ENCODE data around the gene RBM34. TPM values are rescaled to one million over a fixed set of nuclear protein-coding genes. Genes with fewer than 3 reads are reported as not detected.

Gene RBM34
- total RNA-seq, 1 donor from 2014 or later = 130 TPM

DNA sequence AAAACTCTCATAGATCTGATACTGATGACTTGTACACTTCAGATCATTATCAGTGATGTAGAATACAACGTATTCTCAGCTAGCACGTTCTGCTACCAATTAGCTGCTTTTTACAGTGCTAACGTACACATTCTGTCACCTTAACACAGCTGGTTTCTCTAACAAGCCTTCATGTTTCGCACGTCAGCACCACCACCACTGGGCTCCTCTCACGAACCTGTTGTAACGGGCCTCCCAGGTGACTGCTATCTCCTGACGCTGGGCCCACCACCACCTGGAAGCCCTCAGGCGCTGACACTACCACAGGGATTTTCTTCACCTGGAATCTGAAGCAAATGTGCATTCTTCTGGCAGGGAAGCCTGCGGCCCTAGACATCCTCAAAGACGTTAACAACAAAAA, 52.2 kb downstream of the RBM34 start:
- no peak overlapping the region for H3K4me3 ChIP-seq (ENCODE audit: low read depth, low read length)
- no peaks in the 10 kb centered on the region for H3K36me3 ChIP-seq (ENCODE audit: control insufficient read depth, insufficient read depth, low read length)
- no peak for DNase-seq (ENCODE audit: low read depth)
- no peaks in the 10 kb centered on the region for H3K27me3 ChIP-seq (ENCODE audit: control insufficient read depth, insufficient read depth, low read length)
- no peak for TF ChIP-seq CTCF (IDR thresholded peaks at IDR 0.05; ENCODE audit: insufficient read depth, low read length, poor library complexity, severe bottlenecking)

GRCh38 chr1:235108185-235108593, 52.9 kb downstream of the RBM34 start:
- TF ChIP-seq CTCF (IDR thresholded peaks at IDR 0.05; ENCODE audit: insufficient read depth, low read length, poor library complexity, severe bottlenecking) = no peak
- no peak overlapping the region for H3K4me3 ChIP-seq (ENCODE audit: low read depth, low read length)
- no peaks in the 10 kb centered on the region for H3K27me3 ChIP-seq (ENCODE audit: control insufficient read depth, insufficient read depth, low read length)
- DNase-seq (ENCODE audit: low read depth) = no peak
- H3K36me3 ChIP-seq (ENCODE audit: control insufficient read depth, insufficient read depth, low read length) = no peaks in the 10 kb centered on the region

DNA sequence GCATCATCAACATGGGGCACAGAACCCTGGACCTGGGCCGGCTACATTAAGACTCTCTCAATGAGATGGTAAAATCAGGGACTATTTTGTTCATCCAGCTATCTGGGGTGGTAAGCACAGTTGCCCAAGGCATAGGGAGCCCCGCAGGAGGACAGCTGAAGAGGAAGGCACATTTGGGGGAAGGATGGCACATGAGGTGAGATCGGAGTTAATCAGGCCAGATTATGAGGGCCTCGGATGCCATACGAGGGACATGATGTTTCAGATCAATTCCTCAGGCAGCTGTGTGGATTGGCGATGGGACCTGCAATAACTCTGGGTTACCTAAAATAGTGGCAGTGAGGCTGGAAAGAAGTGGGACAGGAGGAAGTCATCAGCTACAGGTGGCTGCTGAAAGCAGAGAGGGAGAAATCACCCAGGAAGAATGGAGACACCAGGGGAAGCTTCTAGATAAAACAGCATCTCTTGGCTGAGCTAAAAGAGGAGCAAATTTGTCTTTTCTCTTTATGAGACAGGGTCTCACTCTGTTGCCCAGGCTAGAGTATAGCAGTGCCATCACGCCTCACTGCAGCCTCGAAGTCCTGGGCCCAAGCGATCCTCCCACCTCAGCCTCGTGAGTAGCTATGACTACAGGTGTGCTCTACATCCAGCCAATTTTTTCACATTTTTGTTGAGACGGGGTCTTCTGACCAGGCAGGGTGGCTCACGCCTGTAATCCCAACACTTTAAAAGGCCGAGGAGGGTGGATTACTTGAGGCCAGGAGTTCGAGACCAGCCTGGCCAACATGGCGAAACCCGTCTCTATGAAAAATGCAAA, 53.5 kb downstream of the RBM34 start:
- Histone ChIP-seq H3K27me3 (ENCODE audit: control insufficient read depth, insufficient read depth, low read length) (no peaks in the 10 kb centered on the region), H3K36me3 (ENCODE audit: control insufficient read depth, insufficient read depth, low read length) (no peaks in the 10 kb centered on the region), H3K4me3 (ENCODE audit: low read depth, low read length) (no peak overlapping the region)
- no peak for TF ChIP-seq CTCF (IDR thresholded peaks at IDR 0.05; ENCODE audit: insufficient read depth, low read length, poor library complexity, severe bottlenecking)
- DNase-seq (ENCODE audit: low read depth) = no peak

- Histone ChIP-seq H3K27me3 (ENCODE audit: control insufficient read depth, insufficient read depth, low read length) (no peaks in the 10 kb centered on the region), H3K36me3 (ENCODE audit: control insufficient read depth, insufficient read depth, low read length) (no peaks in the 10 kb centered on the region), H3K4me3 (ENCODE audit: low read depth, low read length) (no peak overlapping the region)
- no peak for DNase-seq (ENCODE audit: low read depth)
- no peak for TF ChIP-seq CTCF (IDR thresholded peaks at IDR 0.05; ENCODE audit: insufficient read depth, low read length, poor library complexity, severe bottlenecking)
Measured at GRCh38 chr1:235106457-235106856, 54.6 kb downstream of the RBM34 start.

DNA sequence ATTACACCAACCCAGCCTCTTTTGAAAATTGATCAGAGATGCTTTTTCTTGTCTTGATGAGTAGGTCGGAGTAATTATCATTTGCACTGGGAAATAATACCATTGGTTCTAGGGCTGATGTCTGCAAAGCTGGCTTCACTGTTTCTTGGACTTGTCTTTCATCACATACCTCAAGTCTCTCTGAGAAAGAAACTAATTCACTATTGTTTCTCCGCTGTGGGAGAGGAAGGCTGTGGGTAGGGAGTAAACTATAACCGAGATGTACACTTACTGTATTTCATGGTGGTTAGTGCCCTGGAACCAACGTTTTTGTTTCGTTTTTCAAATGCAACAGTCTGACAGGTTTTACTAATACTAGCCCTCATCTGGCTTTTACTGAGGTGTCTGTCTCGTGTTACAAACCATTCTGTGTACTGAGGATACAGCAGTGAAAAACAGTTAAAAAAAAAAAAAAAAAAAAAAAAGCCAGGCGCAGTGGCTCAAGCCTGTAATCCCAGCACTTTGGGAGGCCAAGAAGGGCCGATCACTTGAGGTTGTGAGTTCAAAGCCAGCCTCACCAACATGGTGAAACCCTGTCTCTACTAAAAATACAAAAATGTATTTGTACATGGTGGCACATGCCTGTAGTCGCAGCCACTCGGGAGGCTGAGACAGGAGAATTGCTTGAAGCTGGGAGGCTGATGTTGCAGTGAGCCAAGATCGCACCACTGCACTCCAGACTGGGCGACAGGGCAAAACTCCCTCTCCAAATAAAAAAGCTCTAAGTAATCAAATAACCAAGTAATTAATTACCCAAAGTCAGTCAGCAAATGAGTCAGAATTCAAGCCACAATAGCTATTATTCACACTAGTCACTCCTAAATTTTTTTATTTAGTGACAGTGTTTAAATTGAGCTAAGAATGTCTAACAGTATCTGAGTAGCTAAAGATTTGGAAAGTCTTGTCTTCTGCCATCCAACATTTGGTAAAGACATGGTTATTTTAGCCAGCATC, 55.7 kb downstream of the RBM34 start:
- DNase-seq (ENCODE audit: low read depth) = no peak
- Histone ChIP-seq H3K4me3 (ENCODE audit: low read depth, low read length) (no peak overlapping the region), H3K27me3 (ENCODE audit: control insufficient read depth, insufficient read depth, low read length) (no peaks in the 10 kb centered on the region), H3K36me3 (ENCODE audit: control insufficient read depth, insufficient read depth, low read length) (no peaks in the 10 kb centered on the region)
- TF ChIP-seq CTCF (IDR thresholded peaks at IDR 0.05; ENCODE audit: insufficient read depth, low read length, poor library complexity, severe bottlenecking) = no peak
